ENCODE measurements around the gene NAV1. TPM values are rescaled to one million over a fixed set of nuclear protein-coding genes. Genes with fewer than 3 reads are reported as not detected.
"Not testable (repeated sequence)": the region's sequence is repeated elsewhere in the genome, so short reads cannot be mapped to it uniquely, and the experiment has no call there.

Gene NAV1
- total RNA-seq, 2 donors from 2014 or later: 20.7 to 34.8 TPM

DNA sequence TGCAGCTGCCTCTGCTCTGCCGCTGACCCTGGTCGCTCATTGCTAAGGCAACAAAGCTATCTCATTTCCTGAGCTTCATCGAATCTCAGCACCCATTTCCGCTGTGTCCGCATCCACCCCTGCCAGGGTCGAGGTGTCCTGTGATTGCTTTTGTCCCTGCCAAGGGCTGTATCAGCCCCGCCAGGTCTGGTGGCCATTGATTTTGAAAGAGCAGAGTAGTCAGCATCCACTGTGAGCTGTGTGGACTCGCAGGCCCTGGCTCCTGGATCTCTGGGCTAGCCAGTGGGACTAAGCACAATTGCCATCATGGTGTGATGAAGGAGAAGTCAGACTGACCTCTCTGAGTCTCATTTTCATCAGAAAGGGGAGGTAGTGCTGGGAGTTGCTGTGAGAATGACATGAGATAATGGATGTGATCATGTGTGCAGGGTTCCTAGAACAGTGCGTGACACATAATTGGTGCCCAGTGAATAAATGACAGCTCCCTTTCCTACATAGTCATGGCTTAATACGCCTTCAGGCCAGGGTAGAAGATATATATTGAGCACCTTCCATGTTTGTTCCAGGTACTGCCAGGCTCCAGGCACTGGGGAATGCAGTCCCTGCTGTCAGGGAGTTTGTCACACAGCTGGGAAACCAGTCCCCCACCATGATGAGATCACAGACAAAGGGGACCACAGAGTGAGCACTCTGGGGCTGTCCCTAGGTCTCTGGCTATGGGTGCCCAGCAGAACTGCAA, 32.1 kb downstream of the NAV1 start:
- intact Hi-C loops (cut with DNase I): no loop called here
- DNase-seq (no peak), ATAC-seq (peak in 1 of 2 donors; percentile 13)

DNA sequence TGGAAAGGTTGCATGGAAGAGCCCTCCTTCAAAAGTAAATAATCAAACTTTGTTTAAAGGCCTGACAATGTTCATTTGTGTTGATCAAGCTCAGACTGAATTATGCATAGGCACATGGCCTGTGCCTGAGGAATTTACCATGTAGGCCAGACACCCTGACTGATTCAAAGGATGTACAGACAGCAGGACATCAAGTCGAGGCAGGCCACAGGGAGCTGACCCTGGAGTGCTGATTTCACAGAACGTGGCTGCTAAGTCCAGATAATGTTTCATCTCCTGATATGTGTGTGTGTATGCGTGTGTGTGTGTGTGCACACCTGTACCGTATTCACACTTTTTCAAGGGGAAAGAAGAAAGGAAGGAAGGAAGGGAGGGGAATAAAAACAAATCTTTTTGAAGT, 34.1 kb downstream of the NAV1 start:
- DNase-seq (no peak), ATAC-seq (no peak)
- intact Hi-C loops (cut with DNase I): no loop called here

DNA sequence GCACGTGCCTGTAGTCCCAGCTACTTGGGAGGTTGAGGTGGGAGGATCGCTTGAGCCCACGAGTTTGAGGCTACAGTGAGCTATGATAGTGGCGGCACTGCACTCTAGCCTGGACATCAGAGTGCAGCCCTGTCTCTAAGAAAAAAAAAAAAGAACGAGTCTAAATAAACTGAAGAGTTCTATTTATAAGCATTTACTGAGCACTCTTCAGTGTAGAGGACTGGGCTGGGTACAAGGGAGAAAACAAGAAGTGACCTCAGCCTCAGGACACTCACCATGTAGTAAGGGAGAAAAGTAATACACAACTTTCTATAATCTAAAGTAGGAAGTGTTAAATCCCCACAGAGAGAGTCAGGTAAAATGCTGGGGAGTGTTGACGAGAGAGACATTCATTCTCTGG, 35.0 kb downstream of the NAV1 start:
- intact Hi-C loops (cut with DNase I): no loop called here
- ATAC-seq: no peak
- DNase-seq: no peak

DNA sequence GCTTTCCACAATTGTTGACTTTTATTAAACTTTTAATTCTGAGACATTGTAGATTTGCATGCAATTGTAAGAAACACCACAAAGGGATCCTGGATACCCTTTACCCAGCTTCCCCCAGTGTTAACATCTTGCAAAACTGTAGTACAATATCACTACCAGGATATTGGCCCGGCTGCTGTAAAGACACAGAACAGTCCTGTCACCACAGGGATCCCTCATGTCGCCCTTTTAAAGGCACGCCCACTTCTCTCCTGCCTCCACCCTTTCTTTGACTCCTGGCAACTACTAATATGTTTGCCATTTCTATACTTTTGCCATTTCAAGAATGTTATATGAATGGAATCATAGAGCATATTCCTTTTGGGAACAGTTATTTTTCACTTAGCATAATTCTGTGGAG, 37.0 kb downstream of the NAV1 start:
- ATAC-seq (no peak), DNase-seq (no peak)
- intact Hi-C loops (cut with DNase I): no loop called here

DNA sequence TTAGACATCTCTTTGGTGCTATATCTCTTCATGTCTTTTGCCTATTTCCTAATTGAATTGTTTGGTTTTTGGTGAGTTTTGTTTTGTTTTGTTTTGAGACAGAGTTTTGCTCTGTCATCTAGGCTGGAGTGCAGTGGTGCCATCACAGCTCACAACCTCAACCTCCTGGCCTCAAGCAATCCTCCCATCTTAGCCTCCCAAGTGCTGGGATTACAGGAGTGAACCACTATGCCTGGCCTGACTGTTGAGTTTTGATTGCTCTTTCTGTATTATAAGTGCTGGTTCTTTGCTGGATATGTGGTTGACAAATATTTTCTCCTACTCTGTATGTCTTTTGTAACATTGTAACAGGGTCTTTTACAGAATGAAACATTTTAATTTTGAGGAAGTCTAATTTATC, 38.0 kb downstream of the NAV1 start:
- DNase-seq (no peak), ATAC-seq (no peak)
- intact Hi-C loops (cut with DNase I): no loop called here

DNA sequence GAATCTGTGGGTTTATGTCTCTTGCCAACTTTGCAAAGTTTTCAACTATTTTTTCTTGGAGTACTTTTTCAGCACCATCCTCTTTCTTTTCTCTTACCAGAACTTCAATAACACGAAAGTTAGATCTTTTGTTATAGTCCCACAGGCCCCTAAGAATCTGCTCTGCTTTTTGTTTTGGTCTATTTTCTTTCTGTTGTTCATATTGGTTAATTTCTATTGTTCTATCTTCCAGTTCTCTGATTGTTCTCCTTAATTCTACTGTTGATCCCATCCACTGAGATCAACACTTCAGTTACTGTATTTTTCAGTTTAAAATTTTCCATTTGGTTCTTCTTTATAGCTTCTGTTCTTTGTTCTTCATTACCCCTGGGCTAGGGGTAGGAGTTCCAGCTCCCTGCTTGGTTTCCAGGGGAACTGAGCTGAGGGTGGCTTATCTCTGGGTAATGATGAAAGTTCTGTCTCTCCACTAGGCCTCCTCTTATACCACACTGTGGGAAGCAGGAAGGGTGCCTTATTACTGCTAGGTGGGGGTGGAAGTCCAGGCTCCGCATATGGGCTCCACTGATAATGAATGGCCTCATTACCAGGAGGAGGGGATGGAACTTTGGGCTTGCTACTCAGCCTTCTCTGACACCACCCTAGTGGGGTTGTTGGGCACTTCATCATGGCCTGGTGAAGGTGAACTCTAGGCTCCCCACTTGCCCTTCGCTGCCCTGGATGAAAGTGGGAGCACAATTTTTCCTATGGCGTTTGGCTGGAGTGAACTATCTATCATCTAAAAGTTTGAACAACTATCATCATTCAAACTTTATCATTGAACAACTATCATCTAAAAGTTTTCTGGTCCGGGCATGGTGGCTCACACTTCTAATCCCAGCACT, 39.3 kb downstream of the NAV1 start:
- intact Hi-C loops (cut with DNase I): no loop called here
- no peak for DNase-seq
- no peak for ATAC-seq

DNA sequence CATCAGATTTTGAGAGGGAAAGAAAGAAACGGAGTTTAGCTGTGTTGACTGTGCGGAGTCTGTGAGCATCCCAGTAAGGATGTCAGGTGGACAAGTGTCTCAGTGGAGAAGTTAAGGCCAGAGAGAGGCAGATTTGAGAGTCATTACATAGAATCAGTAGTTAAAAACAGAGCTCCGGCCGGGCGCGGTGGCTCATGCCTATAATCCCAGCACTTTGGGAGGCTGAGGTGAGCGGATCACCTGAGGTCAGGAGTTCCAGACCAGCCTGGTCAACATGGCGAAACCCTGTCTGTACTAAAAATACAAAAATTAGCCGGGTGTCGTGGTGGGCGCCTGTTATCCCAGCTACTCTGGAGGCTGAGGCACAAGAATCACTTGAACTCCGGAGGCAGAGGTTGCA, 42.4 kb downstream of the NAV1 start:
- intact Hi-C loops (cut with DNase I); ATAC-seq; DNase-seq: not testable (repeated sequence)

DNA sequence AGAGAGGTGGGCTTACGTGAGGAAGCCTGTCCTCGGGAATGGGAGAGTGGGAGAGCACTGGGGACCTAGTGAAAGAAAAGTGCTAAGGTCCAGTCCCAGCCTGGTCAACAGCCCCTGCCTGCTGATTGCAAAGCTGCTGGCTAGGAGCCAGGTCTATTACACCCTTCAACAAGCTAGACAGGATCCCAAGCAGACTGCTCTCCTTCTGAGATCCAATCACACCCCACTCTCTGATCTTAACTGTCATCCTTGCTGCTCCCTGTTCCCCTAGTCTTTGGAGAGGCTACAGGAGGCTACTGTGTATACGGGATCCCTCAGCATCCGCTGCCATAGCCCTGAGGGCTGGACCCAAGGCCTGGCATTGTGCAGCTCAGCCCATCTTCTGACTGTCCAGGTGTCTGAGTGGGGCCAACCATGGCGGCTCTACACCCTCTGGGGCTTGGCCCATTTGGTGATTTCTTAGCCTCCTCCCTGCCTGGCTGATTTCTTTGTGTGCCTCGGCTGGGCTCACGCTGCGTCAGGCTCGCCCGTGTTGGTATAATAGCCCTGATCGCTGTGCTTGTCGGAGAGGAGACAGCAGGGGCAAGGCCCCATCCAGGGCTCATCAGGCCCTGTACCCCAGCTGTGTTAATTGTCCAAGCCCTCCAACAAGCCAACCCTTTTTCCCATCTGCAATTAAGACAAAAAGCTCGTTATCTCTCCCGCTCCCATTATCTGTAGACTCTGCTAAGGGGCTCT, 43.9 kb downstream of the NAV1 start:
- intact Hi-C loops (cut with DNase I): no loop called here
- ATAC-seq (peak; percentile 36 to 52), DNase-seq (peak; percentile 46)

DNA sequence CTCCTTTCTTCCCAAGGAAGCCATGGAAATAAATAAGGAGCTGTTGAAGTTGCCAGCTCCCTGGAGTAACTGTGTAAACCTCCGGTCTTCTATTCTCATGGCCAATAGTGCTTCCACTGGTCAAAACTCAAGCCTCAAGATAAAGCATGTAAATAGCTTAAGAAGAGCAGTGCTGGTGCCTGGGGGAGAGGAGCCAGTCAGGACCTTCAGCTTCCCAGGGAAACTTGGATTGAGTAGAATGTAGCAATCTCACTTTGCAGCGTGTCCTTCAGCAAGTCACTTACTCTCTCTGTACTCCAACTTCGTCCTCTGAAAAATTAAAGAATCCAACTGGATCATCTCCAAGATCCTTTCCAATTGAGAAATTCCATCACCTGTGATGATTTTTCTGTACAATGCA, 44.7 kb downstream of the NAV1 start:
- ATAC-seq: no peak
- no peak for DNase-seq

DNA sequence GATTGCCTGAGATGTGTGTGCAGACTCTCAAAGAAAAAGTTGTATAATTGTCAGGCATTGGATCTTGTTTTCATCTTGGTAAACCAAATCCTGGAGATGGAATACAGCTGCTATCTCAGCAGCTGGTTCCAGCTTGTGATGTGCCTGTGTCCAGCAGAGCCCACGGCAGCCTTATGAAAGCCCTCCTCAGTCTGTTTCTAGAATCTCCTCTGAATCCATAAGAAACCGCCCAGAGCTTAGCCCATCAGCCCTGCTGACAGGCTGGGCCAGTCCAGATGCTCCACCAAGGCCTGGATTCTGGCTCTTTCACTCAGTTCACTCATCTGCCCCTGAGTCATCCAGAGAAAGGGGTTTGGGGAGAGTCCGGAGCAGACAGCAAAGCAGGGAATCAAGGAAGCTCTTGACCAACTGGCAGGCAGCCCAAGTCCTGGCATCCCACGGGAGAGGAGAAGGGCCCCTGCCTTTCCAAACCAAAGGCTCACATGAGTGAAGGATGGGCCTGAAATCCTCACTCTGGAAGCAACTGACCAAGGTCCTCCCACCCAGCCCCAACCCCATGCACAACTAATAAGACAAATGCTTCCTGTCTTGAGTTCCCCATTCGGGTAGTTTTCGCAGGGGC, 45.7 kb downstream of the NAV1 start:
- ATAC-seq: peak; percentile 80 to 88
- peak; percentile 46 for DNase-seq
- intact Hi-C loops (cut with DNase I): no loop called here

More for the DNA sequence above, 44.7 kb downstream of the NAV1 start:
- intact Hi-C loops (cut with DNase I): no loop called here

DNA sequence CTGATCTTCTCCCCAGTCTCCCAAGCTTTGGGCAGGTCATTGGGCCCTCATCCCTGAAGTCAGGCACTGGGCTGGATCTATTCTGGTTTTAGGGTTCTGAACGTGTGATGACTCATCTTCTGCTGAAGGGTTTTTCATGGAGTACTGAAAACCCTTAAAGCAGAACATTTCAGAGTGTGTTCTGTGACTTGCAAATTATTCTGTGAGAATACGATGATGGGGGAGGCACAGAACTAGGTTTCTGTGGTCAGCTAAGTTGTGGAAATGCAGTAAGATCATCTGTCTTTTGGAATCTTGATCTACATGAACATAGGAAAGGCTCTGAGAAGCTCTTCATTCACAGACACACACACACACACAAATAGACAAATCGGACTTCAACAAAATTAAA, 46.2 kb downstream of the NAV1 start:
- DNase-seq (no peak), ATAC-seq (no peak)
- intact Hi-C loops (cut with DNase I): no loop called here

DNA sequence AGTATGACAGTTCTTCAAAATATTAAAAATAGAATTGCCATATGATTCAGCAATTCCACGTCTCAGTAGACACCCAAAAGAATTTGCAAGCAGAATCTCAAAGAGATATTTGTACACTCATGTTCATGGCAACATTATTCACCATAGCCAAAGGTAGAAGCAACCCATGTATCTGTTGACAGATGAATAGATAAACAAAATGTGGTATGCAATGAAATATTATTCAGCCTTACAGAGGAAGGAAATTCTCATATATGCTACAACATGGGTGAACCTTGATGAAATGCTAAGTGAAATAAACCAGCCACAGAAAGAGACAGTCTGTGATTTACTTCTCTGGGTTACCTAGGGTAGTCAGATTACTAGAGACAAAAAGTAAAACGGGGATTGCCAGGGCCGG, 47.0 kb downstream of the NAV1 start:
- intact Hi-C loops (cut with DNase I): no loop called here
- DNase-seq: no peak
- ATAC-seq: no peak

DNA sequence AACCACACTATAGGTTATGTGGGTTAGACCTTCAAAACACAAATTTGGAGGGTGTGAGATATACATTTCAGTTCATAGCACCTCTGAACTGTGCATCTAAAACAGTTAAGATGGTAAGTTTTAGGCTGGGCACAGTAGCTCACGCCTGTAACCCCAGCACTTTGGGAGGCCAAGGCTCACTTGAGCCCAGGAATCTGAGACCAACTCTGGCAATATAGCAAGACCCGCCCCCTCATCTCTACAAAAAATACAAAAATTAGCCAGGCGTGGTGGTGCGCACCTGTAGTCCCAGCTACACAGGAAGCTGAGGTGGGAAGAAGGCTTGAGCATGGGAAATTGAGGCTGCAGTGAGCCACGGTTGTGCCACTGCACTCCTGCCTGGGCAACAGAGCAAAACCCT, 47.9 kb downstream of the NAV1 start:
- ATAC-seq (no peak), DNase-seq (no peak)
- intact Hi-C loops (cut with DNase I): no loop called here

DNA sequence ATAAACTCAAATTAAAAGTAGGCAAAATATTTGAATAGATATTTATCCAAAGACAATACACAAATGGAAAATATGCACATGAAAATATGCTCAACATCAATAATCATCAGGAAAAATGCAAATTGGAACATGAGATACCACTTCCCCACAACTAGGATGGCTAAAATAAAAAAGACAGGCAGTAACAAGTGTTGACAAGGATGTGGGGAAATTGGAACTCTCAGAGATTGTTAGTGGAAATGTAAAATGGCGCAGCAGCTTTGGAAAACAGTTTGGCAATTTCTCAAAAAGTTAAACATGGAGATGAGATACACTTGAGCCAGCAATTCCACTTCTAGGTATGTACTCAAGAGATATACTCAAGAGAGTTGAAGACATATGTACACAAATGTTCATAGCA, 48.8 kb downstream of the NAV1 start:
- DNase-seq (no peak), ATAC-seq (no peak)
- intact Hi-C loops (cut with DNase I): no loop called here

Other genes starting within 250 kb of the NAV1 start
- 1,000 to 10,000 TPM; 4,860 to 5,317 TPM for gene TNNT2, start 161.4 kb upstream of the NAV1 start, total RNA-seq
- 1 to 10 TPM; 1.3 to 1.4 TPM for gene LAD1, start 139.8 kb upstream of the NAV1 start, total RNA-seq
- gene TNNI1, start 117.4 kb upstream of the NAV1 start, total RNA-seq: 10 to 100 TPM in 1 of 2 donors, 1 to 10 TPM in 1; 6.4 to 31.5 TPM
- 10 to 100 TPM; 39.9 to 48.5 TPM for gene PHLDA3, start 69.9 kb upstream of the NAV1 start, total RNA-seq
- 100 to 1,000 TPM in 1 of 2 donors, 10 to 100 TPM in 1; 95.1 to 154 TPM for gene CSRP1, start 32.0 kb upstream of the NAV1 start, total RNA-seq

All from left cardiac atrium (tissue), 4 donors.